Right lobe of liver (tissue), 4 donors: ENCODE results near the gene CPA1.

Source experiments
- POLR2A ChIP-seq: fragments of 450-650 bp; IDR thresholded peaks from one replicate; pipeline ENCODE4 v1.6.1; 2017; ENCODE audit warnings: antibody characterized with exemption, mild to moderate bottlenecking
- TF ChIP-seq, protein P1 (sequence below), 4 donors: fragments of 200-600 bp in 3 of 4; fragments of 450-650 bp in 1 of 4; IDR thresholded peaks; one replicate each; pipeline versions ENCODE4 v1.5.1 to v1.8.0; 2016 to 2022; ENCODE audit warnings: antibody characterized with exemption in 4 of 4, mild to moderate bottlenecking in 2 of 4
- donor health status: DM: no; HTN: no; CAD: no.
- donor health status: DM: no; HTN: no; CAD: no.
- donor health status: DM: no; HTN: yes; CAD: no.

DNA sequence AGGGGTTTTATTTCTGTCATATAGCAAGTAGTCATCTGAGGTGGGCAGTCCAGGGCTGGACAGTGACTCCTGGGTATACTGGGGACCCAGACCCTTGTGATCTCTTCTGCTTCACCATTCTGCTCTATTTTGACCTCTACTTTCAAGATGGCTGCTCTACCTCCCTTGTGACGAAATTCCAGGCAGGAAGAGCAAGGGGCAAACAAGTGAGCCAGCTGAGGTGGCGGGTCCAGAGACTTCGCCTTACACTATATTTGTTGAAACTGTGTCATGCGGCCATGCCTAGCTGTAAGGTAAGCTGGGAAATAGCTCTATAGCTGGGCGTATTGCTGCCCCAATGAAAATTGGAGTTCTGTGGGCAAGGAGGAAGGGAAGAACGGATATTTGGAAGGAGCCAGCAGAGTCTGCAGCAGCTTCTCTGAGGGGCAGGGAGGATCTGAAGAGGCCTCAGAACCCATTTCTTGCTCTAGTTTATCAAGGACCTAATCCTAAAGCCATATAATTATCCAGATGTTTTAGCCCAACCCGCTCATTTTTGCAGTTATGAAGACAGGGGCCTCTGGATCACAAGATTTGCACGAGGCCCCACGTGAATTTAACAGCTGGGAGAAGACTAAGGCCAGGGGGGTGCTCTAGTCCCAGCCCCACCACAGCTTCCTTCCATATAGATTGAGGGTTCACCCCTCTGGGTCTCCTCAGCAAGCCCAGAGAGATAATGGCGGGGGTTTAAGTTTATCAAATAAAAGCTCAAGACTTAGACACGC lies 7.7 kb upstream of the CPA1 start:
- TF ChIP-seq, protein P1, sequence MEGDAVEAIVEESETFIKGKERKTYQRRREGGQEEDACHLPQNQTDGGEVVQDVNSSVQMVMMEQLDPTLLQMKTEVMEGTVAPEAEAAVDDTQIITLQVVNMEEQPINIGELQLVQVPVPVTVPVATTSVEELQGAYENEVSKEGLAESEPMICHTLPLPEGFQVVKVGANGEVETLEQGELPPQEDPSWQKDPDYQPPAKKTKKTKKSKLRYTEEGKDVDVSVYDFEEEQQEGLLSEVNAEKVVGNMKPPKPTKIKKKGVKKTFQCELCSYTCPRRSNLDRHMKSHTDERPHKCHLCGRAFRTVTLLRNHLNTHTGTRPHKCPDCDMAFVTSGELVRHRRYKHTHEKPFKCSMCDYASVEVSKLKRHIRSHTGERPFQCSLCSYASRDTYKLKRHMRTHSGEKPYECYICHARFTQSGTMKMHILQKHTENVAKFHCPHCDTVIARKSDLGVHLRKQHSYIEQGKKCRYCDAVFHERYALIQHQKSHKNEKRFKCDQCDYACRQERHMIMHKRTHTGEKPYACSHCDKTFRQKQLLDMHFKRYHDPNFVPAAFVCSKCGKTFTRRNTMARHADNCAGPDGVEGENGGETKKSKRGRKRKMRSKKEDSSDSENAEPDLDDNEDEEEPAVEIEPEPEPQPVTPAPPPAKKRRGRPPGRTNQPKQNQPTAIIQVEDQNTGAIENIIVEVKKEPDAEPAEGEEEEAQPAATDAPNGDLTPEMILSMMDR (IDR thresholded peaks at IDR 0.05) = no peak
- no peak for TF ChIP-seq POLR2A
